T follicular helper cell (primary cell): Measurements from ENCODE around the gene OAF.
"Not testable (repeated sequence)": the region's sequence is repeated elsewhere in the genome, so short reads cannot be mapped to it uniquely, and the experiment has no call there.

Experiments used
- DNase-seq: peaks from one replicate; pipeline ENCODE4 v3.0.0-alpha.2; 2020; ENCODE audit warnings: low read depth
- total RNA-seq, 2 experiments: gene quantifications; one replicate each; lab custom pipeline; 2026; lab: John Stamatoyannopoulos, UW

The OAF gene
- total RNA-seq: 1.5 to 5.3 reads per million in 2 experiments

GRCh38 chr11:120210626-120211521, at the start of gene OAF:
OAF (plus strand) TSS chr11:120211032; CDS start chr11:120211280, 248 bp downstream.
- DNase-seq: peak; percentile 29

GRCh38 chr11:120167659-120168058, 43.2 kb upstream of the OAF start:
- no peak for DNase-seq

DNA sequence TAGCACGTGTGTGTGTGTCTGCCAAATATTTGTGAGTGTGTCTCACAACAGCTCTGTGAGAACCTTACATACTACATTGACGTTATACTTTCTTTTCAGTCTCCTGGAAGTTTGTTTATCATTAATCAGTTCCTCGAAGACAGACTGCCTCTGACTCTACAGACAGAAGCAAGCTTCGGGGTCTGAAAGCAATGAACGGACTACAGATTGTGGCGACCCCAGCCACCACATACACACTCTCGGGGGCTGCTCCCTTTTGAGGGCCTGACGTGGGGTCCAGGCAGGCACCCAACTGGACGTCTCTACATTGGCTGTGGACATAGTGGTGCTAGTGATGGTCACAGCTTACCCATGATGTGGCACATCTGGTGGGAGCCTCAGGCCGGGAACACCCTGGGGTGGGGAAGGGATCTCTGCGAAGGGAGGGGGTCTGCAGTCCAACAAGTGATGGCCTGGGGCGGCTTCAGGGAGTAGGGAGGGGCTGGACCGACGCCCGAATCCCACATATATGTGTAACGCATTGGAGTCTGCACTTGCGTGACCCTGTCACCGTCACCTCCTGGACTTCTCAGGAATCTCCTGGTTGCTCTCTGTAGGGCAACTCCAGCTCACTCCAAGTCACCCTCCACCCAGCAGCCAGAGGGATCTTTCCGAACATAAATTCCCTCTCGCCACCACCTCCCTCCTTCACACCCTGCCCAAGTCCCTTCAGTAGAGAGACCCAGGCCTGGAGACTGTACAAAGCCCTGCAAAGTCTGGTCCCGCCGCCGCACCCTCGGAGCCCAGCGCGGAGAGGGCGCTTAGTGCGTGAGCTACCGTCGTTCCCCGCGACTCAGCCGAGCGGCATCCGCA, 42.5 kb upstream of the OAF start:
- DNase-seq: no peak

- DNase-seq: no peak
Observed at GRCh38 chr11:120168960-120169681, 41.7 kb upstream of the OAF start.

GRCh38 chr11:120169981-120170698, 40.7 kb upstream of the OAF start:
- no peak for DNase-seq

DNA sequence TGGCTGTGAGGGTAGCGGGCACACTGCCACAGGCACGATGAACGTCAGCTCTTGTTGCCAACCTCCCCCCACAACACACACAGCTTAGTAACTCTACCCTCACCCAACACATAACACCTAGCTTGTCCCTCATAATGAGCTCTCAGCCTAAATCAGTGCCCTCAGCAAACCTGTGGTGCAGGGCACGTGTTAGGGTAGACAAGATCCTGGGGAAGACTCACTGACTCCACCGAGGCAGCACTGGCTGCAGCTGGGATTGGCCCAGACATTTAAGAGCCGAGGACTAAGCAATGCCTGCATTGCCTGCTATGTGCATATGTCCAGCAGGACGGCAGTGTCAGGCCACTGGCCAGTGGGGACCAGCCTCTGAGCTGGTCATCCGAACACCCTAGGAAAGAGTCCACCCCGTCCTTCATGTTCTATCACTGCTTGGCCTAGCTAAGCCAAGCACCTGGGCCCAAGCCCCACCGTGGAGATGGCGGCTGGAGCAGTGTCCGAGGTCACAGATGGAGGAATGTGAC, 40.0 kb upstream of the OAF start:
- no peak for DNase-seq

GRCh38 chr11:120172054-120172911, 38.5 kb upstream of the OAF start:
- DNase-seq: peak; percentile 30

DNA sequence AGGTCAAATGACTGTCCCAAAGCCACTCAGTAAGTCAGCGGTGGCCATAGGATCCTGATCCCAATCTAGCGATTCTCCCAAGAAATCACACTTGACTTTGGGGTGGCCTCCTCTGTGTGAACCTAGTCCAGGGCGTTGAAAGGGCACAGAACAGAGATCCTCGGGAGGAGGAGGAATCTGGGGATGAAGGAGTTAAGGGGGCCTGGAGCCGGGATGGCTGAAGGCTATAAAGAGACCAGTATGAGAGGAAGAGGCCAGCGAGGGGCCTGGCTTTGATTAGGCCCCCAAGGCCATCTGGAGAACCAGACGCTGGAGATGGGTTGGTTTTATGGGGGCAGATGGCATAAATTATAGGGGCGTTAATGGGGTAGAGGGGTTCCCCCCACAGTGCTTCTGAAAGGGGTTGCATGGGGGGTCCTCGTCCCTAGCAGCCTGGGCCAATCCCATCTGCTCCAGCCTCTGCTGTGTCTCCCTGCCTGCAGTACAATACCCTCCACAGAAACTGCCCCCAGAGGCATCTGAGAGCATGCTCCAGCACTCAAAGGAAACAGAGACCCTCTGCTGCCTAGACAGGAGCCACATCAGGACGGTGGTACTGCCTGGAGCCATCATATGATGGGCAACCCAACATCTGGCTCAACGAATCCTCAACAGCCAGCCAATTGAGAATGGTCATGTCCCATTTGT, 37.7 kb upstream of the OAF start:
- no peak for DNase-seq

DNA sequence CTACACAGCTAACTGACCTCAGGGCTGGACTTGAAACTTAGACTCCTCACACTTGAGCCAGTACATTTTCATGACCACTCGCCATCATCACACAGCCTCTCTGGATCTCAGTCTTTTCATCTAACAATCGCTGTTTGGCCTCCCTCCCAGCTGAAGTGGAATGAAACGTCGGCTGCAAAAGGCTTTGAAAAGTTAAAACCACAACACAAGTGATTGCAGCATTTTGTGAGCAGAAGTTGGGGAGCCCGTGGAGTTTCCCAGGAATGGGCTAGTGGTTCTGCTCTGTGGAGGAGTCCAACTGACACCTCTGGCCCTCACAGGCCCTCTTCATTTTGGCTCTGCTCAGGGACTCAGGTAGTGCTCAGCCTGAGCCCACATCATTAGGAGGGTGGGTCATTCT, 37.0 kb upstream of the OAF start:
- no peak for DNase-seq

DNA sequence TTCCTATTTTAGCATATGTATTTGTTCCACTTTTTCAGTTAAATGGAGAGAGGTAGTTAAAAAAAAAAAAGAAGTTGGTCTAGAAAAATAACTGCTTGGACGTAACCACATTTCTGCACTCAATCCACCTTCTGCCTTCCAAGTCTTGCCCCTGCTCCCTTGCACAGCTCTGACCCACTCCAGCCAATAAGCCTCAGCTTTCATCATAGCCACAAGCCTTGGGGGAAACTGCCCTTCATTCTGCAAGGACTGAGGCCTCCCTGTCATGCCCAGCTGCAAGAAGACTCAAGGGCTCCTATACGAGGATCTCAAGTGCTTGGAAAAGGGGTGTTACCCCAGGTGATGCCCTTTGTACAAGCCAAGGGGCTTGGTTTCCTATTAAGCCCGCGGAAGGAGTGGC, 36.0 kb upstream of the OAF start:
- no peak for DNase-seq

DNA sequence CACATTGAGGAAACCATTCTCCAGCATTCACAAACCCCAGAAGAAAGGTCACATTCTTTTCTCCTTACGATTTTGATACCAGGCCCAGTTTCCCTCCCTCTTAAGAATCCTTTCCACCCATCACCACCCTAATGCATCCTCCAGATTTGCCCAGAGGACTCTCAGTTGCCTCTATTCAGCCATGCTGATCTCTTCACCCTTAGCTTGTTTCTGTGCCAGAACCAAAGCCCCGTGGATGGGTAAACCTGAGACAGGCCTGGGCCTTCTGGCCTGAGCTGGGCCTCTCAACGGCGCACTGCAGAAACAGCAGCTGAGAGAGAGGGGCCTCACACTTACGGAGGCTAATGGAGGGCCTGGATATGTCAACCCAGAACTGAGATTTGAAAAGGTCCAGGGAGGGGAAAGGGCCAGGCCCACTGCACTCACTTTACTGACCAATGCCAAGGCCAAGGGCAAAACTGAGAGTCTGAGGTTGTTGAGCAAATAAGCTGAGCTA, 32.2 kb upstream of the OAF start:
- DNase-seq: no peak

DNA sequence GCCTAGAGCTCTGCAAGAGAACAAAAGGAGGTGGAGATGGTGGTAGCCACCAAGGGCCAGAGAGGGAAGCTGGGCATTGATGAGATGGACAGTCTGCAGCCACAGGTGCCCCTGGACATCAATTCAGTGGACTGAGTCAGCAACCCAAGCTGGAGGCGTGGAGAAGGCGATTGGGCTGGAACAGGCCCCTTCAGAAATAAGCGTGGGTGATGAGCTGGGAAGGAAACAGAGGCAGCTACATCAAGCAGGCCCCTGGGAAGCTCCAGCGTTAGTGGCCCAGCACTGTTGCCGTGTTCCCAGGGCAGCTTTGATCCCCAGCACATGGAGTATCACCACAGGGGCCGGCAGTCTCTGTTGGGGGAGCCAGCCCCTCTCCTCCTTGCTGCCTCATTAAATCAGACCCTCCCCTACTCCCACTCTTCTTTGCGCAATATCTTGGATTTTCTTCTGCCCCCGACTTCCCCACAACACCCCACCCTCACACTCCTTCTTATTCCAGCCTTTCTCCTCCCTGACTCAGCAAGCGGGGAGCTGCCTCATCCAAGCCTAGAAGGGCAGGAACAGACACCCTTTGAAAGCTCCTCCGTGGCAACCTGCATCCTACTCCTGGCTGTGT, 31.7 kb upstream of the OAF start:
- no peak for DNase-seq

- DNase-seq: not testable (repeated sequence)
Observed at GRCh38 chr11:120180063-120180462, 30.8 kb upstream of the OAF start.

DNA sequence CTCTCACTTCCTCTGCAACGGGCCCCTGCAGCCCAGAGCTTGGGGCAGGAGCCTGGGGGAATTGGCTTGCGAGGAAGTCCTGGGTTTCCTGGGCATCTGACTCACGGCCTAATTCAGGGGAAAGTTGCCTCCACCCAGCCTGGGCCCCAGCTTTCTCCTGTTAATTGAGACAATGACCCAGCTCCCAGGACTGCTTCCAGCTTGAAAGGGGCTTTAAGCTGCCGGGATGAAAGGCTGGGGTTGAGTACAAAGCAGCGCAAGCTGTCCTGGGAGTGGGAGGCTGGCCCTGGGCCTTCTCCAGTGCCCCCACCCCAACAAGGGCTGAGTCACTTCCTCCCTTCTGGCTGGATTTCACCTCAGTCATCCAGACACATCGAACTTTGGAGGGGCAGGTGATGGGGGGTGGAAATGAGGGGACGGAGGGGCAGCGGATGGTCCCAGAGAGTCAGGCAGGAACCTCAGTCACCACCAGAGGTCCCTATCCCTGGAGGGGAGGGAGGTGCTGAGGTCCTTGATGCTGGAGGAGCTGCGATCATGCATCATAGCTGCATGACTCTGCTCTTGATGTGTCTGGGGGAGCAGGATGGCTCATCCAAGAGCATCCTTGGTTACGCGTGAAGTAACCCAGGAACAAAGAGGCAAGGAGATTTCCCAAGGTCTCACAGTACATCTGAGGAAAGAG, 30.1 kb upstream of the OAF start:
- no peak for DNase-seq

DNA sequence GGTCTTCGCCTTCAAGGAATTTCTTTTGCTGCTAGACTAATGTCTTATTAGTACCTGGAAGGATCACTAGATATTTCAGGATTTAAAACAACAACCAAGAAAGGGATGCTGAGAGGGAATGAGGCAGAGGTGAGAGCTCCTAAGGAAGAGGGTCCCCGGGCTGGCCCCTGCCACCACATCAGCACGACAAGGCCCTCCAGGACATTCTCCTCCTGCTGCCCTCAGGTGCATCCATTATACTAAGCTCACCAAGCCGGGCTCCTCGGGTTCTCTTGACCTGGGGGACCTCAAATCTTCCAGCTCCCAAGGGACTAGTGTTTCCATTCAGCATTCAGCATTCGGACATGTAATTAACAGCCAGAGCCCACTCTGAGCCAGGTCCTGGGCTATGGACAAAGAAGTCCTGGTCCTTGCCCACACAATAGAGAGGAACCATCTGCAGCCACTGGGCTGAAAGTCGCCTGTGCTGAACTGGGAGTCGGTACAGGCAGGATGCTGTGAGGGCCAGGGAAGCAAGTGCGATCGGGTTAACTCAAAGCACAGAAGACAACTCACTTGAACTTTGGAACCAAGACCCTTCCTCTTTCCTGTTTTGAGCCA, 29.4 kb upstream of the OAF start:
- no peak for DNase-seq

- DNase-seq: no peak
Observed at GRCh38 chr11:120182372-120182771, 28.5 kb upstream of the OAF start.

- no peak for DNase-seq
Observed at GRCh38 chr11:120182790-120183491, 27.9 kb upstream of the OAF start.
